HepG2 (cell line): ENCODE results near the gene PBLD. TPM values are rescaled to one million over a fixed set of nuclear protein-coding genes. Genes with fewer than 3 reads are reported as not detected.

Experiments used
- ARID2 ChIP-seq: sonication (generic); formaldehyde crosslinking; IDR thresholded peaks from 2 replicates; pipeline ENCODE4 v1.8.1; 2022; ENCODE audit warnings: mild to moderate bottlenecking, missing genetic modification reagents, borderline replicate concordance
- ASH2L ChIP-seq: fragments of 300-600, 200-600 bp; sonication (generic); IDR thresholded peaks from 2 replicates; pipeline ENCODE4 v1.7.0; 2017; ENCODE audit warnings: low read depth, mild to moderate bottlenecking, moderate library complexity, mixed read lengths, low read length; ENCODE audit not compliant: insufficient read length
- ATF7-NPFF ChIP-seq: sonication (generic); formaldehyde crosslinking; IDR thresholded peaks from 2 replicates; pipeline ENCODE4 v1.8.1; 2023; ENCODE audit warnings: mild to moderate bottlenecking, low read depth, missing genetic modification reagents, moderate library complexity
- ELF1 ChIP-seq: sonication (generic); formaldehyde crosslinking; IDR thresholded peaks from 2 replicates; pipeline ENCODE4 v1.4.0; 2020; ENCODE audit warnings: missing genetic modification reagents
- ETV5 ChIP-seq: IDR thresholded peaks from 2 replicates; pipeline ENCODE4 v1.6.1; 2018; ENCODE audit warnings: missing biosample characterization, missing genetic modification reagents, inconsistent platforms, borderline replicate concordance
- HMG20B ChIP-seq: conservative IDR thresholded peaks from 2 replicates; pipeline ENCODE4 v1.6.1; 2016; ENCODE audit warnings: missing genetic modification reagents, missing compliant biosample characterization
- ISL2 ChIP-seq: sonication (generic); formaldehyde crosslinking; IDR thresholded peaks from 2 replicates; pipeline ENCODE4 v1.5.0; 2020; ENCODE audit warnings: missing genetic modification reagents
- KDM1A ChIP-seq: IDR thresholded peaks from 2 replicates; pipeline ENCODE4 v1.6.1; 2016; ENCODE audit warnings: missing compliant biosample characterization
- NR2F6 ChIP-seq, 2 experiments: IDR thresholded peaks; 2 replicates each; pipeline ENCODE4 v1.6.1; 2016; ENCODE audit warnings: antibody characterized with exemption in 1 of 2, mild to moderate bottlenecking in 1 of 2
- RAD51 ChIP-seq: fragments of 450-650 bp; IDR thresholded peaks from 2 replicates; pipeline ENCODE4 v1.6.1; 2016; ENCODE audit warnings: borderline replicate concordance
- RBM39 ChIP-seq: fragments of 200-400 bp; formaldehyde crosslinking; IDR thresholded peaks from one replicate; pipeline ENCODE4 v1.6.1; 2018; ENCODE audit warnings: antibody characterized with exemption, mild to moderate bottlenecking, low read depth, low read length; ENCODE audit not compliant: poor library complexity, severe bottlenecking
- SAFB2 ChIP-seq: sonication (generic); formaldehyde crosslinking; IDR thresholded peaks from 2 replicates; pipeline ENCODE4 v1.5.1; 2020; ENCODE audit warnings: missing genetic modification reagents, low read depth, mild to moderate bottlenecking, borderline replicate concordance
- SALL2 ChIP-seq: sonication (generic); formaldehyde crosslinking; IDR thresholded peaks from 2 replicates; pipeline ENCODE4 v1.8.1; 2023; ENCODE audit warnings: mild to moderate bottlenecking, missing genetic modification reagents, inconsistent platforms
- SATB2 ChIP-seq: sonication (generic); formaldehyde crosslinking; IDR thresholded peaks from 2 replicates; pipeline ENCODE4 v1.5.0; 2020; ENCODE audit warnings: missing genetic modification reagents
- SRF ChIP-seq: IDR thresholded peaks from 2 replicates; pipeline ENCODE4 v1.6.1; 2011; ENCODE audit warnings: mild to moderate bottlenecking, low read depth, low read length, moderate library complexity
- ZNF20 ChIP-seq: sonication (generic); formaldehyde crosslinking; IDR thresholded peaks from 2 replicates; pipeline ENCODE4 v1.4.0; 2020; ENCODE audit warnings: mild to moderate bottlenecking, moderate library complexity, missing genetic modification reagents
- ZNF264 ChIP-seq: sonication (generic); formaldehyde crosslinking; IDR thresholded peaks from 2 replicates; pipeline ENCODE4 v1.4.0; 2020; ENCODE audit warnings: missing genetic modification reagents
- ZNF367 ChIP-seq: sonication (generic); formaldehyde crosslinking; IDR thresholded peaks from 2 replicates; pipeline ENCODE4 v1.4.0; 2020; ENCODE audit warnings: missing genetic modification reagents, borderline replicate concordance
- ZNF746 ChIP-seq: sonication (generic); formaldehyde crosslinking; IDR thresholded peaks from 2 replicates; pipeline ENCODE4 v1.8.0; 2022; ENCODE audit warnings: mild to moderate bottlenecking, missing genetic modification reagents
- ZNF775 ChIP-seq: sonication (generic); formaldehyde crosslinking; IDR thresholded peaks from 2 replicates; pipeline ENCODE4 v1.4.0; 2020; ENCODE audit warnings: missing genetic modification reagents, mild to moderate bottlenecking, moderate library complexity, borderline replicate concordance
- ZNF883 ChIP-seq: sonication (generic); formaldehyde crosslinking; IDR thresholded peaks from 2 replicates; pipeline ENCODE4 v1.5.1; 2020; ENCODE audit warnings: mild to moderate bottlenecking, missing genetic modification reagents; ENCODE audit errors: not compliant biosample characterization
- polyA plus RNA-seq, 8 experiments: library from polyadenylated mRNA; depleted of rRNA in 3 of 8; stranded (reverse) in 7 of 8; unstranded in 1 of 8; fragments of >200 nt; fragmentation: Illumina TruSeq in 4 of 8; extraction: Trizol in 4 of 8; gene quantifications; 2 replicates each; pipeline versions ENCODE4 v1.2.1 to v1.2.3, GENCODE V29; 2011 to 2016; ENCODE audit warnings: low read depth in 4 of 8, missing spikeins in 1 of 8, mixed read lengths in 1 of 8; ENCODE audit not compliant: insufficient read depth in 1 of 8
- total RNA-seq, 5 experiments: library from RNA; depleted of rRNA; stranded (reverse); fragments of >200 nt; fragmentation: Illumina TruSeq; extraction: Trizol; gene quantifications; 2 replicates each; pipeline ENCODE4 v1.2.3, GENCODE V29; 2016; ENCODE audit warnings: low read depth in 1 of 5
- TF ChIP-seq, protein P1 (sequence below): sonication (generic); formaldehyde crosslinking; IDR thresholded peaks from 2 replicates; pipeline ENCODE4 v1.8.0; 2022; ENCODE audit warnings: missing genetic modification reagents, mild to moderate bottlenecking, borderline replicate concordance
- TF ChIP-seq, protein P2 (sequence below), 2 experiments: sonication (generic) in 1 of 2; formaldehyde crosslinking in 1 of 2; IDR thresholded peaks; 2 replicates each; pipeline versions ENCODE4 v1.5.1 to v1.6.1; 2011 to 2020; ENCODE audit warnings: borderline replicate concordance in 1 of 2, low read depth in 1 of 2, low read length in 1 of 2, mild to moderate bottlenecking in 1 of 2, missing genetic modification reagents in 1 of 2, moderate library complexity in 1 of 2
- TF ChIP-seq, protein P3 (sequence below): sonication (generic); formaldehyde crosslinking; IDR thresholded peaks from 2 replicates; pipeline ENCODE4 v1.5.1; 2020; ENCODE audit warnings: mild to moderate bottlenecking, missing genetic modification reagents, moderate library complexity

Gene PBLD
- total and polyA plus RNA-seq, 2 of the 13 experiments (the other 11 are each of a cell fraction or from before 2014, with no cell fraction given) = 0.42 to 3.1 TPM

DNA sequence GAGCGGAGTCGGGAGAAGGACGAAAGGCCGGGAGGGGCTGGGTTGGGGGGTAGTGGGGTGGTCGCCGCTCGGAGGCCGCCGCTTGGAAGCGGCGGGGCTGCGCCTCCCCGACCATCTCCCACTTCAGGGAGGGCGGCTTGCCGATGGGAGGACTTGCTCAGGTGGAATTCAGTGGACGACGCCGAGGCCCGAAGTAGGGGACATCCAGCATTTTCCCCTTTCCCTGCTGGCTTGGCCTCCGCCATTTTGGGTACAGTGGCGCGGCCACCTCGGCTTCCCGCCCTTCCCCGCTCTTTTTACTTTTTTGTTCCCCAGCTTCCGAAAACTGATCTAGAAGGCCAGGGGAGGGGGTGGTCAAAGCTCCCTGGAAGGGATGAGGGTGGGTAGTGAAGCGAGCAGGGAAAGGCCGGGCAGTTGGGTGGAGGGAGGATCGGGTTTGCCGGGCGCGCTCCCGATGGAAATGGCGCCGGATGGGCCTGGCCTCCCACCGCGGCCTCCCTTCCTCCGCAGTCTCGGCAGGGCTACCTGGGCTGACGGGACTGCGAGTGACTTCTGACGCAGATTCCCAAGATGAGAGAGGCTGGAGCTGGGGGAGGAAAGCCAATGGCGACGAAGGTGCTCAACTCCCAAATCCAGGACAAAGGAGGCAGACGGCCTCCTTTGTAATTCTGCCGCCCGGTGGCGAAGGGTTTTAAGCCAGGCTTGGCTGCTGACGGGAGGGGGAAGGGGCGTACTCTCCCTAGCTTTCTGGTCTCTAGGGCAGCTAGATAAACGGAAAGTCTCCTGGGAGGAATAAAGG lies at the start of gene PBLD (continued):
- TF ChIP-seq ELF1 (CRISPR knock-in tag) = peak; percentile 17; the same call in 1 of the 2 replicates
- TF ChIP-seq ZNF746 (CRISPR knock-in tag) = 0 out of 2 replicates have a peak, but pooled peaks have one; percentile 18
- no peak for TF ChIP-seq ARID2 (CRISPR knock-in tag)
- TF ChIP-seq KDM1A (CRISPR knock-in tag) = 0 out of 2 replicates have a peak, but pooled peaks have one; percentile 20
- no peak for TF ChIP-seq ZNF883 (CRISPR knock-in tag)
- TF ChIP-seq ISL2 (CRISPR knock-in tag) = peak; percentile 42; the same call in 1 of the 2 replicates
- peak; percentile 42 for TF ChIP-seq RBM39
- peak; percentile 35; the same call in 1 of the 2 replicates for TF ChIP-seq ETV5 (CRISPR knock-in tag)
- TF ChIP-seq, protein P1, sequence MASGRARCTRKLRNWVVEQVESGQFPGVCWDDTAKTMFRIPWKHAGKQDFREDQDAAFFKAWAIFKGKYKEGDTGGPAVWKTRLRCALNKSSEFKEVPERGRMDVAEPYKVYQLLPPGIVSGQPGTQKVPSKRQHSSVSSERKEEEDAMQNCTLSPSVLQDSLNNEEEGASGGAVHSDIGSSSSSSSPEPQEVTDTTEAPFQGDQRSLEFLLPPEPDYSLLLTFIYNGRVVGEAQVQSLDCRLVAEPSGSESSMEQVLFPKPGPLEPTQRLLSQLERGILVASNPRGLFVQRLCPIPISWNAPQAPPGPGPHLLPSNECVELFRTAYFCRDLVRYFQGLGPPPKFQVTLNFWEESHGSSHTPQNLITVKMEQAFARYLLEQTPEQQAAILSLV (CRISPR knock-in tag) = no peak
- TF ChIP-seq ZNF264 (CRISPR knock-in tag) = peak; percentile 52; the same call in 1 of the 2 replicates
- no peak for TF ChIP-seq RAD51
- TF ChIP-seq SRF = no peak
- TF ChIP-seq ATF7-NPFF (CRISPR knock-in tag) = no peak
- no peak for TF ChIP-seq ZNF367 (CRISPR knock-in tag)
- no peak for TF ChIP-seq NR2F6 (IDR thresholded peaks at IDR 0.05)
- no peak for TF ChIP-seq NR2F6 (CRISPR knock-in tag; IDR thresholded peaks at IDR 0.05)
- TF ChIP-seq ZNF775 (CRISPR knock-in tag) = 0 out of 2 replicates have a peak, but pooled peaks have one; percentile 66
- TF ChIP-seq ZNF20 (CRISPR knock-in tag) = no peak
- no peak for TF ChIP-seq HMG20B (CRISPR knock-in tag)
- TF ChIP-seq SALL2 = no peak
- TF ChIP-seq, protein P2, sequence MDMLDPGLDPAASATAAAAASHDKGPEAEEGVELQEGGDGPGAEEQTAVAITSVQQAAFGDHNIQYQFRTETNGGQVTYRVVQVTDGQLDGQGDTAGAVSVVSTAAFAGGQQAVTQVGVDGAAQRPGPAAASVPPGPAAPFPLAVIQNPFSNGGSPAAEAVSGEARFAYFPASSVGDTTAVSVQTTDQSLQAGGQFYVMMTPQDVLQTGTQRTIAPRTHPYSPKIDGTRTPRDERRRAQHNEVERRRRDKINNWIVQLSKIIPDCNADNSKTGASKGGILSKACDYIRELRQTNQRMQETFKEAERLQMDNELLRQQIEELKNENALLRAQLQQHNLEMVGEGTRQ (IDR thresholded peaks at IDR 0.05; ENCODE audit: low read depth, low read length) = no peak
- TF ChIP-seq, protein P2 (CRISPR knock-in tag; IDR thresholded peaks at IDR 0.05; ENCODE audit: borderline replicate concordance) = no peak; the same call in 1 of the 2 replicates
- TF ChIP-seq, protein P3, sequence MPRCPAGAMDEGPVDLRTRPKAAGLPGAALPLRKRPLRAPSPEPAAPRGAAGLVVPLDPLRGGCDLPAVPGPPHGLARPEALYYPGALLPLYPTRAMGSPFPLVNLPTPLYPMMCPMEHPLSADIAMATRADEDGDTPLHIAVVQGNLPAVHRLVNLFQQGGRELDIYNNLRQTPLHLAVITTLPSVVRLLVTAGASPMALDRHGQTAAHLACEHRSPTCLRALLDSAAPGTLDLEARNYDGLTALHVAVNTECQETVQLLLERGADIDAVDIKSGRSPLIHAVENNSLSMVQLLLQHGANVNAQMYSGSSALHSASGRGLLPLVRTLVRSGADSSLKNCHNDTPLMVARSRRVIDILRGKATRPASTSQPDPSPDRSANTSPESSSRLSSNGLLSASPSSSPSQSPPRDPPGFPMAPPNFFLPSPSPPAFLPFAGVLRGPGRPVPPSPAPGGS (CRISPR knock-in tag) = no peak
- peak; percentile 63 for TF ChIP-seq ASH2L
- TF ChIP-seq SAFB2 (CRISPR knock-in tag) = no peak
- 0 out of 2 replicates have a peak, but pooled peaks have one; percentile 60 for TF ChIP-seq SATB2 (CRISPR knock-in tag)
